Loucy (cell line): ENCODE results near the gene RWDD1.

Source experiments
- H2AFZ ChIP-seq: fragments of 200-600 bp; sonication (generic); 2 replicates; pipeline ENCODE4 v1.6.0; 2016; ENCODE audit warnings: antibody characterized with exemption, mild to moderate bottlenecking, low read length, moderate library complexity
- H3F3A ChIP-seq: fragments of 200-600 bp; 2 replicates; pipeline ENCODE4 v1.6.0; 2016; ENCODE audit warnings: antibody characterized with exemption, low read depth, mild to moderate bottlenecking
- H3K27me3 ChIP-seq: fragments of 200-600 bp; sonication (generic); 2 replicates; pipeline ENCODE4 v1.6.1; 2014; ENCODE audit warnings: low read length, mild to moderate bottlenecking; ENCODE audit not compliant: insufficient read depth, poor library complexity, severe bottlenecking
- H3K36me3 ChIP-seq: fragments of 200-600 bp; sonication (generic); 2 replicates; pipeline ENCODE4 v1.6.1; 2016; ENCODE audit warnings: low read length; ENCODE audit not compliant: insufficient read depth
- H3K4me1 ChIP-seq: fragments of 200-600 bp; sonication (generic); 2 replicates; pipeline ENCODE4 v1.5.1; 2014; ENCODE audit warnings: low read length, mild to moderate bottlenecking; ENCODE audit not compliant: insufficient read depth, poor library complexity, severe bottlenecking
- H3K4me2 ChIP-seq: fragments of 200-600 bp; sonication (generic); 2 replicates; pipeline ENCODE4 v1.6.0; 2014; ENCODE audit warnings: antibody characterized with exemption, low read length, low read depth, mild to moderate bottlenecking; ENCODE audit not compliant: poor library complexity, severe bottlenecking
- H3K4me3 ChIP-seq: fragments of 200-600 bp; sonication (generic); 2 replicates; pipeline ENCODE4 v1.5.1; 2014; ENCODE audit warnings: low read length, mild to moderate bottlenecking, mixed read lengths; ENCODE audit not compliant: poor library complexity, severe bottlenecking
- H3K79me2 ChIP-seq: fragments of 200-600 bp; sonication (generic); 2 replicates; pipeline ENCODE4 v1.6.1; 2014; ENCODE audit warnings: low read length; ENCODE audit not compliant: insufficient read depth
- H3K9ac ChIP-seq: fragments of 200-600 bp; sonication (generic); 2 replicates; pipeline ENCODE4 v1.6.0; 2014; ENCODE audit warnings: mild to moderate bottlenecking, low read depth, low read length, moderate library complexity; ENCODE audit not compliant: poor library complexity, severe bottlenecking
- H3K9me2 ChIP-seq: fragments of 200-600 bp; sonication (generic); replicated peaks from 2 replicates; pipeline ENCODE4 v1.6.1; 2016; ENCODE audit warnings: low read depth, low read length, mixed read lengths
- H3K9me3 ChIP-seq: fragments of 200-600 bp; sonication (generic); 2 replicates; pipeline ENCODE4 v1.6.1; 2014; ENCODE audit warnings: mild to moderate bottlenecking, antibody characterized with exemption, low read length, low read depth; ENCODE audit not compliant: insufficient read depth
- H4K20me1 ChIP-seq: fragments of 200-600 bp; sonication (generic); 2 replicates; pipeline ENCODE4 v1.6.0; 2014; ENCODE audit warnings: antibody characterized with exemption, low read length, mild to moderate bottlenecking; ENCODE audit not compliant: insufficient read depth, poor library complexity, severe bottlenecking
- CTCF ChIP-seq: fragments of 200-600 bp; sonication (generic); conservative IDR thresholded peaks from 2 replicates; pipeline ENCODE4 v1.5.1; 2014; ENCODE audit warnings: mild to moderate bottlenecking, antibody characterized with exemption, low read length
- EZH2phosphoT487 ChIP-seq: fragments of 200-600 bp; IDR thresholded peaks from 2 replicates; pipeline ENCODE4 v1.6.1; 2018; ENCODE audit warnings: antibody characterized with exemption, mild to moderate bottlenecking, moderate library complexity, borderline replicate concordance

The RWDD1 gene

GRCh38 chr6:116561377-116562018 lies 9.8 kb upstream of the RWDD1 start:
- H3K79me2 ChIP-seq, result no peaks in the 10 kb centered on the region
- H3K4me2 ChIP-seq, result no peak overlapping the region
- no peaks in the 10 kb centered on the region for H3K9me2 ChIP-seq
- H3K4me1 ChIP-seq, result no peaks in the 10 kb centered on the region
- peak overlapping the region; percentile 39 for H2AFZ ChIP-seq
- no peaks in the 10 kb centered on the region for H4K20me1 ChIP-seq
- no peaks in the 10 kb centered on the region for H3K9me3 ChIP-seq
- H3K27me3 ChIP-seq, result no peaks in the 10 kb centered on the region
- peak; percentile 97 for TF ChIP-seq CTCF
- no peak for TF ChIP-seq EZH2phosphoT487
- H3K9ac ChIP-seq, result no peak overlapping the region
- no peaks in the 10 kb centered on the region for H3F3A ChIP-seq
- no peak overlapping the region for H3K4me3 ChIP-seq
- no peaks in the 10 kb centered on the region for H3K36me3 ChIP-seq

GRCh38 chr6:116562019-116562403 lies 9.3 kb upstream of the RWDD1 start:
- no peak overlapping the region for H2AFZ ChIP-seq
- H3K4me2 ChIP-seq, result no peak overlapping the region
- TF ChIP-seq EZH2phosphoT487 (no peak), CTCF (no peak)
- H3K9me3 ChIP-seq, result no peaks in the 10 kb centered on the region
- H3K27me3 ChIP-seq, result no peaks in the 10 kb centered on the region
- no peaks in the 10 kb centered on the region for H3K4me1 ChIP-seq
- H3K4me3 ChIP-seq, result no peak overlapping the region
- H3F3A ChIP-seq, result no peaks in the 10 kb centered on the region
- H3K9me2 ChIP-seq, result no peaks in the 10 kb centered on the region
- no peaks in the 10 kb centered on the region for H3K36me3 ChIP-seq
- H3K79me2 ChIP-seq, result no peaks in the 10 kb centered on the region
- no peaks in the 10 kb centered on the region for H4K20me1 ChIP-seq
- no peak overlapping the region for H3K9ac ChIP-seq

GRCh38 chr6:116562614-116563013 lies 8.7 kb upstream of the RWDD1 start:
- Histone ChIP-seq H3K36me3 (no peaks in the 10 kb centered on the region), H3K4me2 (no peak overlapping the region), H3K9me3 (no peaks in the 10 kb centered on the region), H3K79me2 (no peaks in the 10 kb centered on the region), H3F3A (no peaks in the 10 kb centered on the region), H3K27me3 (no peaks in the 10 kb centered on the region), H4K20me1 (no peaks in the 10 kb centered on the region), H3K9me2 (no peaks in the 10 kb centered on the region), H3K9ac (no peak overlapping the region), H2AFZ (no peak overlapping the region), H3K4me1 (no peaks in the 10 kb centered on the region), H3K4me3 (no peak overlapping the region)
- TF ChIP-seq EZH2phosphoT487, result no peak

- H3K4me2 ChIP-seq, result no peak overlapping the region
- no peak for TF ChIP-seq EZH2phosphoT487
- TF ChIP-seq CTCF, result no peak
- no peaks in the 10 kb centered on the region for H3K79me2 ChIP-seq
- no peaks in the 10 kb centered on the region for H3F3A ChIP-seq
- H4K20me1 ChIP-seq, result no peaks in the 10 kb centered on the region
- H3K4me1 ChIP-seq, result no peaks in the 10 kb centered on the region
- no peak overlapping the region for H3K9ac ChIP-seq
- H3K27me3 ChIP-seq, result no peaks in the 10 kb centered on the region
- no peaks in the 10 kb centered on the region for H3K9me2 ChIP-seq
- H3K36me3 ChIP-seq, result no peaks in the 10 kb centered on the region
- no peak overlapping the region for H2AFZ ChIP-seq
- no peaks in the 10 kb centered on the region for H3K9me3 ChIP-seq
- H3K4me3 ChIP-seq, result no peak overlapping the region
Observed at GRCh38 chr6:116563830-116564229, 7.5 kb upstream of the RWDD1 start.
